SK-N-MC (cell line): ENCODE data around the gene CAGE1.
A peak's percentile ranks its signal among the peaks of the same experiment; 100 is the strongest.

ENCODE experiments used
- DNase-seq: peaks from one replicate; pipeline ENCODE4 v3.0.0-alpha.2; 2011; ENCODE audit warnings: low read depth, low spot score
- H3K27ac ChIP-seq: fragments of 200-600 bp; sonication (generic); 2 replicates; pipeline ENCODE4 v1.5.1; 2016; ENCODE audit warnings: mixed run types
- H3K36me3 ChIP-seq: fragments of 200-600 bp; sonication (generic); 2 replicates; pipeline ENCODE4 v1.6.1; 2017; ENCODE audit warnings: antibody characterized with exemption, low read length, mixed read lengths; ENCODE audit not compliant: insufficient read depth
- H3K4me3 ChIP-seq: fragments of 200-600 bp; sonication (generic); 2 replicates; pipeline ENCODE4 v1.5.1; 2016
- H3K9ac ChIP-seq: fragments of 200-600 bp; sonication (generic); 2 replicates; pipeline ENCODE4 v1.8.0; 2017; ENCODE audit warnings: mixed run types, mixed read lengths; ENCODE audit not compliant: insufficient read length
- H3K9me3 ChIP-seq: fragments of 200-600 bp; sonication (generic); 2 replicates; pipeline ENCODE4 v1.6.1; 2017; ENCODE audit warnings: low read depth, mild to moderate bottlenecking, antibody characterized with exemption, low read length, moderate library complexity, mixed read lengths
- EZH2 ChIP-seq: fragments of 200-600 bp; sonication (generic); IDR thresholded peaks from one replicate; pipeline ENCODE4 v1.6.1; 2017; ENCODE audit warnings: antibody characterized with exemption
- FOXP2 ChIP-seq: optimal IDR thresholded peaks from 2 replicates; pipeline ENCODE3; 2011; ENCODE audit warnings: mild to moderate bottlenecking, moderate library complexity; ENCODE audit not compliant: insufficient read depth; ENCODE audit errors: extremely low read length, control extremely low read depth
- POLR2AphosphoS5 ChIP-seq: IDR thresholded peaks from 2 replicates; pipeline ENCODE4 v1.6.1; 2012; ENCODE audit warnings: mild to moderate bottlenecking, low read depth, low read length, borderline replicate concordance

Gene CAGE1

DNA sequence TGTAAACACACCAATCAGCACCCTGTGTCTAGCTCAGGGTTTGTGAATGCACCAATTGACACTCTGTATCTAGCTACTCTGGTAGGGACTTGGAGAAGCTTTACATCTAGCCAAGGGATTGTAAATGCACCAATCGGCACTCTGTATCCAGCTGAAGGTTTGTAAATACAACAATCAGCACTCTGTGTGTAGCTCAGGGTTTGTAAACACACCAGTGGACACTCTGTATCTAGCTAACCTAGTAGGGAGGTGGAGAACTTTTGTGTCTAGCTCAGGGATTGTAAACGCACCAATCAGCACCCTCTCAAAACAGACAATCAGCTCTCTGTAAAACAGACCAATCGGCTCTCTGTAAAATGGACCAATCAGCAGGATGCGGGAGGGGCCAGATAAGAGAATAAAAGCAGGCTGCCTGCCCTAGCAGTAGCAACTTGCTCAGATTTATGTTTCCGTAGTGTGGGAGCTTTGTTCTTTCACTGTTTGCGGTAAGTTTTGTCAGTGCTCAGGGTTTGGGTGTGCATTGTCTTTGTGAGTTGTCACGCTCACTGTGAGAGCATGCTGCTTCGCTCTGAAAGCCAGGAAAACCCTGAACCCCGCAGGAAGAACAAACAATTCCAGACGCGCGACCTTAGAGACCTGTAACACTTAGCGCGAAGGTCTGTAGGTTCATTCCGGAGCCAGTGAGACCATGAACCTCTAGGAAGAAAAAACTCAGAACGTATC is 37.1 kb upstream of the CAGE1 start:
- Histone ChIP-seq H3K27ac (no peak overlapping the region), H3K9ac (no peak overlapping the region), H3K4me3 (no peak overlapping the region), H3K9me3 (no peaks in the 10 kb centered on the region), H3K36me3 (no peaks in the 10 kb centered on the region)
- no peak for DNase-seq
- TF ChIP-seq EZH2 (no peak), FOXP2 (no peak), POLR2AphosphoS5 (no peak)

DNA sequence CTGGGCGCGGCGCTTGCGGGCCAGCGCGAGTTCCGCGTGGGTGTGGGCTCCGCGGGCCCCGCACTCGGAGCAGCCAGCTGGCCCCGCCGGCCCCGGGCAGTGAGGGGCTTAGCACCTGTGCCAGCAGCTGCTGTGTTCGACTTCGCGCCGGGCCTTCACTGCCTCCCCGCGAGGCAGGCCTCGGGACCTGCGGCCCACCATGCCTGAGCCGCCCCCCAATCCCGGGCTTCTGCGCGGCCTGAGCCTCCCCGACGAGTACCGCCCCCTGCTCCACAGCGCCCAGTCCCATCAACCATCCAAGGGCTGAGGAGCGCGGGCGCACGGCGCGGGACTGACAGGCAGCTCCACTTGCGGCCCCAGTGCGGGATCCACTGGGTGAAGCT is 36.3 kb upstream of the CAGE1 start:
- no peak for TF ChIP-seq POLR2AphosphoS5
- no peak for TF ChIP-seq FOXP2
- no peak for TF ChIP-seq EZH2
- Histone ChIP-seq H3K27ac (no peak overlapping the region), H3K4me3 (no peak overlapping the region), H3K36me3 (no peaks in the 10 kb centered on the region), H3K9ac (no peak overlapping the region), H3K9me3 (no peaks in the 10 kb centered on the region)
- no peak for DNase-seq

DNA sequence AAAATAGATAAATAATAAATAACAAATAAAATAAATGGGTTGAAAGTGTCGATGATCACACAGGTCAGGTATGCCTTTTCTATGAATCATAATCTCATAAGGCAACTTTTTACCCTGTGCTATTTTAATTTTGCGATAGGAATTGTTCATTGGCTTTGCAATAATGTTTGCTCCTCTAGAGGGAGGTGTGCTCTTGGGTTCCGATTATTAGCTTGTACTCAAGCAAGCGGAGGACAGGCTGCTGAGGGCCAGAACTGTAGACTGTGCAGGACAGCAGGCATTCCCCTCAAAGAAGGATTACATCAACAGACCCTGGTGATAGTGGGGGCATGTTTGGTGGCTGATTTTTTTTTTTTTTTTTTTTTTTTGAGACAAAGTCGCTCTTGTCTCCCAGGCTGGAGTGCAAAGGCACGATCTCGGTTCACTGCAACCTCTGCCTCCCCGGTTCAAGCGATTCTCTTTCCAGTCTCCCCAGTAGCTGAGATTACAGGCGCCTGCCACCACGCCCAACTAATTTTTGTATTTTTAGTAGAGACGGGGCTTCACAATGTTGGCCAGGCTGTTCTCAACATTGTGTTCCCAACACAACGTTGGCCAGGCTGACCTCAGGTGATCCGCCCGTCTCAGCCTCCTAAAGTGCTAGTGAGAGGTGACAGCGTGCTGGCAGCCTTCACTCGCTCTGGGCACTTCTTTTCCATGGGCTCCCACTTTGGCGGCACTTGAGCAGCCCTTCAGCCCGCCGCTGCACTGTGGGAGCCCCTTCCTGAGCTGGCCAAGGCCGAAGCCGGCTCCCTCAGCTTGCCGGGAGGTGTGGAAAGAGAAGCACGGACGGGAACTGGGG is 35.6 kb upstream of the CAGE1 start:
- H3K4me3 ChIP-seq = no peak overlapping the region
- H3K9ac ChIP-seq = no peak overlapping the region
- no peaks in the 10 kb centered on the region; the same call in 1 of the 2 replicates for H3K36me3 ChIP-seq
- TF ChIP-seq FOXP2 (no peak), EZH2 (no peak), POLR2AphosphoS5 (no peak)
- no peaks in the 10 kb centered on the region for H3K9me3 ChIP-seq
- no peak for DNase-seq
- H3K27ac ChIP-seq = no peak overlapping the region

DNA sequence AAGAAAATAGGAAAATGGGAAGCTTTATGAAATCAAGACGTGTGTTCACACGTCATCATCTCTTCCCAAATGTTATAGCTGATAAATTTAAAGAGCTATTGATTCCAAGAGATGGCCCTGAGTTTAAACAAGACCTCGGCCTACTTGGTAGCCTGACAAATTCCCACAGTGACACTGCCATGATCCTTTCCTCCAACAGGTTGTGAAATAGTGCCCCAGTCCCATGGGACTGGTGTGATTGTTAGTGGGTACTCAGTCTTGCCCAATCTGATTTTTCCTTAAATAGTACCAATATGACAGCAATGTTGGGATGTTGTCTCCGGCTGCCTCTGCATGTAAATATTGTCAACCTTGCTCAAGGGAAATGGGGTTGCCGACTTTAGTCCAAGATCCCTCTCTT is 34.5 kb upstream of the CAGE1 start:
- DNase-seq = no peak
- Histone ChIP-seq H3K27ac (no peak overlapping the region), H3K9ac (no peak overlapping the region), H3K4me3 (no peak overlapping the region), H3K36me3 (peaks cover 10% of the 10 kb centered on the region), H3K9me3 (no peaks in the 10 kb centered on the region)
- TF ChIP-seq FOXP2 = no peak

DNA sequence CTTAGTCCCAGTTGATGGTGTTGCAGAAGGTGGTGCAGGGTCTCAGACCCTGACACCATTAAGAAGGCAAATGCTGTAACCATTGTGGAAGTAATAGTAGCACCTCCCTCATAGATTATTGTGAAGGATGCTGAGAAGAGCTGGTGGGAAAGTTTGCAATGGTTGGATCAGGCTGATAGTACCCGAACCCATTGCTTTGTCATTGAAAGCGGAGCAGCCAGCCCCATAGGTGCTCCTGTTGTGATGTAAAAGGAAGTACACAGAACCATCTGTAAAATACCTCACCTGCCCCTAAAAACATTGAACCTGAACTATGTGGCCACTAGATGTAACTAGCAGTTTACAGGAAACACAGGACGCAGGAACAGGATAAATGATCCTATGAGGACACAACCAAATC is 31.5 kb upstream of the CAGE1 start:
- Histone ChIP-seq H3K27ac (no peak overlapping the region), H3K9me3 (no peaks in the 10 kb centered on the region), H3K4me3 (no peak overlapping the region), H3K9ac (no peak overlapping the region), H3K36me3 (peaks cover 33% of the 10 kb centered on the region)
- no peak for DNase-seq
- TF ChIP-seq POLR2AphosphoS5 (no peak), FOXP2 (no peak), EZH2 (no peak)

DNA sequence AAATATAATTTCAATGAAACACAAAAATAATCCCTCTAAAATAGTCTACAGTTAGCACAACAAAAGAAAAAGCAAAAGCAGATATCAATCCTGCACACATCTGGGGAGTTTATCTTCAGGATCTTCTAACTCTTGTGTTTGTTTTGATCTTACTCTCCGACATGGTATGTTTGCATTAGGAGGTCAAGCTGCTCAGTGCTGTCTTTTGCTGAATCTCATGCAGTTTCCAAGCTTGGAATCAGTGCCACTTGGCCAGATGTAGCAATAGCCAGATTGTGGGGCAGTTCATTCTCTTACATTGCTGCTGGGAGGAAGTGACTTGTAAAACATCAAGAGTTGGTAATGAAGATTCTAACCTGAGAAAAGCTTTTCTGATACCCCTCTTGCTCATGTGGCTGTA is 29.5 kb upstream of the CAGE1 start:
- Histone ChIP-seq H3K36me3 (peaks cover 53% of the 10 kb centered on the region), H3K27ac (no peak overlapping the region), H3K9me3 (no peaks in the 10 kb centered on the region), H3K4me3 (no peak overlapping the region), H3K9ac (no peak overlapping the region)
- no peak for TF ChIP-seq POLR2AphosphoS5
- no peak for TF ChIP-seq EZH2
- TF ChIP-seq FOXP2 = no peak
- DNase-seq = no peak

DNA sequence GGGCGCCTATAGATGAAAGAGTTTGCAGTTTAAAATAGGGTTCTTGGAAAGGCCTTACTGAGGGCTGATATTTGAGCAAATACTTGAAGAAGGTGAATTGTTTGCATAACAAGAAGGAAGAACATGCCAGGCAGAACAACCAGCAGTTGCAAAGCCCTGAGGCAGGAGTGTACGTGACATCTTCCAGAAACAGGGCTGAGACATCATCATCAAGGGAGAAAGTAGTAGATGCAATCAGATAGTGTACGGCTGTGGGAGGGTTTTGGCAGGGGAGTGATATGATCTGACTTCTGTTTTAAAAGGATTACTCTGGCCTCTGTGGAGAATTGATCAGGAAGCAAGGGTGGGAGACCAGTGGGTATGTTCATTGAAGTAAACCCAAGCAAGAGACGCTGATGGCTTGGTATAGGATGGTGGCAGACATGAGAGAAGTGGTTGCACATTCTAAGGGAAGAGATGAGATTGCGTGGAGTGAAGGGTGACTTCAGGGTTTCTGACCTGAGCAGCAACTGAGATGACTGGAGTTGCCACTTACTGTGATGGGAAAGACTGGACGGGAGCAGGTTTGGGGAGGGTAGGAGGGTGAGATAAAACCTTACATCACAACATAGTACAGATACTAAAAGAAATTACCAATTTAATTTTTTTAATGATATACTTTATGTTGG is 28.8 kb upstream of the CAGE1 start:
- Histone ChIP-seq H3K27ac (no peak overlapping the region), H3K36me3 (peaks cover 60% of the 10 kb centered on the region), H3K9ac (no peak overlapping the region), H3K4me3 (no peak overlapping the region), H3K9me3 (no peaks in the 10 kb centered on the region)
- TF ChIP-seq POLR2AphosphoS5 = no peak
- no peak for TF ChIP-seq EZH2
- TF ChIP-seq FOXP2 = no peak
- DNase-seq = peak; percentile 18

DNA sequence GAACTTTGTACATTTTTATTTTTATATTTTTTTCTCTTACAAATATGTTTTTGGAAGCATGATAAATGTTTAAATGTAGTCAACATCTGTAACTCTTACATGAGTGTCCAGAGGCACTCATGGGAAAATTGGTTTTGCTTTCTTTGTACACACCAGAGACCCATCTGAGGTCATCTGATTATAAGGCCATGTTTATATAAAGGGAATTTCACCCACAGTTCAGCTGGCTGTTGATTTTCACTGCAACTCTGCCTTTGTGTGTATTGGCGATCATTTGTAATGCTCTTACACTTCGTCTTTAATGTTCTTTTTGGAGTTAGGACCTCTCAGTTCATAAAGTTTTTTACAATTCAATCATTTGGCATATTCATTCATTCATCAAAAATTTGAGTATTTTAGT is 28.1 kb upstream of the CAGE1 start:
- Histone ChIP-seq H3K36me3 (peaks cover 65% of the 10 kb centered on the region), H3K9ac (no peak overlapping the region), H3K4me3 (no peak overlapping the region), H3K27ac (no peak overlapping the region), H3K9me3 (no peaks in the 10 kb centered on the region)
- no peak for DNase-seq
- TF ChIP-seq FOXP2 (no peak), POLR2AphosphoS5 (no peak), EZH2 (no peak)
